SK-N-SH (cell line): Measurements from ENCODE around the gene LSM2.

Experiments used
- CTCF ChIP-seq: fragments of 200-600 bp; sonication (generic); IDR thresholded peaks from 2 replicates; pipeline ENCODE4 v1.6.1; 2017; ENCODE audit warnings: antibody characterized with exemption, mild to moderate bottlenecking, moderate library complexity
- EP300 ChIP-seq, 2 experiments: IDR thresholded peaks; 2 replicates each; pipeline versions ENCODE4 v1.4.0 to v1.6.1; 2012; ENCODE audit warnings: borderline replicate concordance in 1 of 2, low read depth in 1 of 2, low read length in 1 of 2
- JUND ChIP-seq: IDR thresholded peaks from 2 replicates; pipeline ENCODE4 v1.4.0; 2012
- NFIC ChIP-seq: IDR thresholded peaks from 2 replicates; pipeline ENCODE4 v1.4.0; 2012; ENCODE audit warnings: borderline replicate concordance
- RAD21 ChIP-seq: IDR thresholded peaks from 2 replicates; pipeline ENCODE4 v1.6.1; 2012; ENCODE audit warnings: mild to moderate bottlenecking, low read length
- RFX5 ChIP-seq: IDR thresholded peaks from 2 replicates; pipeline ENCODE4 v1.6.1; 2012; ENCODE audit warnings: mild to moderate bottlenecking, improper control_type of control experiment, low read length
- USF2 ChIP-seq: fragments of 150-350 bp; IDR thresholded peaks from 2 replicates; pipeline ENCODE4 v1.6.1; 2017; ENCODE audit warnings: antibody characterized with exemption, low read length, low read depth, borderline replicate concordance
- ZBTB33 ChIP-seq: IDR thresholded peaks from 2 replicates; pipeline ENCODE4 v1.4.0; 2012; ENCODE audit warnings: low read depth, borderline replicate concordance

- TF ChIP-seq JUND (no peak), EP300 (IDR thresholded peaks at IDR 0.05; ENCODE audit: borderline replicate concordance in 1 of 2, low read depth in 1 of 2, low read length in 1 of 2) (no peak), CTCF (no peak), USF2 (no peak), NFIC (no peak), ZBTB33 (no peak), RAD21 (no peak), RFX5 (no peak)
Measured at GRCh38 chr6:31771992-31772358, 34.8 kb downstream of the LSM2 start.
